ENCODE results near the gene GSTCD. TPM values are rescaled to one million over a fixed set of nuclear protein-coding genes. Genes with fewer than 3 reads are reported as not detected.

Gene GSTCD
- total and polyA plus RNA-seq, 9 donors = 2.0 to 10.4 (median 6.0) TPM

- Histone ChIP-seq H3K4me3 (no peak overlapping the region), H3K27me3 (no peaks in the 10 kb centered on the region), H3K36me3 (no peaks in the 10 kb centered on the region), H3K9me3 (no peaks in the 10 kb centered on the region), H3K4me1 (ENCODE audit: insufficient read depth) (no peaks in the 10 kb centered on the region), H3K27ac (no peak overlapping the region)
- intact Hi-C loops (cut with DNase I) = loop anchor here in 1 of 4 donors (10.0 kb wide), 1 partner anchor 142 kb away; no protein-coding TSS in a partner anchor
- WGBS, 3 donors = 42 to 44% (median 44%) methylated on average over 5 of the region's 5 CpGs
- TF ChIP-seq POLR2A (IDR thresholded peaks at IDR 0.05) = no peak
- TF ChIP-seq EP300 (IDR thresholded peaks at IDR 0.05) = no peak
- no peak for TF ChIP-seq CTCF (IDR thresholded peaks at IDR 0.05)
- no peak for DNase-seq
Observed at GRCh38 chr4:105666693-105667092, 41.9 kb upstream of the GSTCD start.

GRCh38 chr4:105670684-105671083 is 37.9 kb upstream of the GSTCD start:
- Histone ChIP-seq H3K27ac (no peak overlapping the region), H3K4me1 (ENCODE audit: insufficient read depth) (no peaks in the 10 kb centered on the region), H3K4me3 (no peak overlapping the region), H3K27me3 (no peaks in the 10 kb centered on the region), H3K9me3 (no peaks in the 10 kb centered on the region), H3K36me3 (no peaks in the 10 kb centered on the region)
- intact Hi-C loops (cut with DNase I) = no loop called here
- TF ChIP-seq POLR2A (IDR thresholded peaks at IDR 0.05) (no peak), EP300 (IDR thresholded peaks at IDR 0.05) (no peak), CTCF (IDR thresholded peaks at IDR 0.05) (no peak)
- no peak for DNase-seq

GRCh38 chr4:105671301-105671700 is 37.3 kb upstream of the GSTCD start:
- DNase-seq = no peak
- Histone ChIP-seq H3K27ac (no peak overlapping the region), H3K4me1 (ENCODE audit: insufficient read depth) (no peaks in the 10 kb centered on the region), H3K27me3 (no peaks in the 10 kb centered on the region), H3K9me3 (no peaks in the 10 kb centered on the region), H3K36me3 (no peaks in the 10 kb centered on the region), H3K4me3 (no peak overlapping the region)
- TF ChIP-seq EP300 (IDR thresholded peaks at IDR 0.05) = no peak
- no peak for TF ChIP-seq POLR2A (IDR thresholded peaks at IDR 0.05)
- TF ChIP-seq CTCF (IDR thresholded peaks at IDR 0.05) = no peak
- intact Hi-C loops (cut with DNase I) = no loop called here
- 80 to 88% (median 83%) methylated on average over 2 of the region's 2 CpGs for WGBS, 3 donors

- Histone ChIP-seq H3K4me3 (no peak overlapping the region), H3K36me3 (no peaks in the 10 kb centered on the region), H3K27ac (no peak overlapping the region), H3K4me1 (ENCODE audit: insufficient read depth) (no peaks in the 10 kb centered on the region), H3K27me3 (no peaks in the 10 kb centered on the region), H3K9me3 (no peaks in the 10 kb centered on the region)
- TF ChIP-seq CTCF (IDR thresholded peaks at IDR 0.05) = no peak
- no peak for TF ChIP-seq EP300 (IDR thresholded peaks at IDR 0.05)
- no peak for TF ChIP-seq POLR2A (IDR thresholded peaks at IDR 0.05)
- WGBS, 3 donors = 73 to 85% (median 76%) methylated on average over 1 of the region's 1 CpG
- intact Hi-C loops (cut with DNase I) = no loop called here
- no peak for DNase-seq
Observed at GRCh38 chr4:105674011-105674410, 34.6 kb upstream of the GSTCD start.

- Histone ChIP-seq H3K9me3 (no peaks in the 10 kb centered on the region), H3K27me3 (no peaks in the 10 kb centered on the region), H3K27ac (no peak overlapping the region), H3K4me3 (no peak overlapping the region), H3K4me1 (ENCODE audit: insufficient read depth) (no peaks in the 10 kb centered on the region), H3K36me3 (no peaks in the 10 kb centered on the region)
- WGBS, 3 donors = 65 to 72% (median 68%) methylated on average over 2 of the region's 2 CpGs
- no peak for TF ChIP-seq CTCF (IDR thresholded peaks at IDR 0.05)
- intact Hi-C loops (cut with DNase I) = no loop called here
- no peak for DNase-seq
Observed at GRCh38 chr4:105677709-105678108, 30.9 kb upstream of the GSTCD start.
